ENCODE data around the gene ZNF618.

DNA sequence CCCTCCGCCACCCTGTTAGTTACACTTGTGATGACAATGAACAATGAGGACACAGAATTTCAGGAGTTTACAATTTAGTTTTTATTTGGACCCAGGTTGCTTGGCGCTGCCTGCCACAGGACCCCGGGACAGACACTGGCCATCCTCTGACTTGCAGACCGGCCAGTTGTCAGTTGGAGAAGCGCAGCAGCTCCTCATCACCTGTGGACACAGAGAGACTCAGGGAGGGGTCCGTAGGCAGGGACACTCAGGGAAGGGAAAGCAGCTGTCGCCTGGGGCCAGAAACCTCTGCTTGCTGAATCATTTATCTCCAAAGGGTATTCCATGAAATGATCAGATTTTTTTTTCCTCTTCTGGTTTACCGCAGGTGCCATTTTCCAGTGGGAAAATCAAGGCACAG lies 184.0 kb downstream of the ZNF618 start:
- TF ChIP-seq, protein P1, sequence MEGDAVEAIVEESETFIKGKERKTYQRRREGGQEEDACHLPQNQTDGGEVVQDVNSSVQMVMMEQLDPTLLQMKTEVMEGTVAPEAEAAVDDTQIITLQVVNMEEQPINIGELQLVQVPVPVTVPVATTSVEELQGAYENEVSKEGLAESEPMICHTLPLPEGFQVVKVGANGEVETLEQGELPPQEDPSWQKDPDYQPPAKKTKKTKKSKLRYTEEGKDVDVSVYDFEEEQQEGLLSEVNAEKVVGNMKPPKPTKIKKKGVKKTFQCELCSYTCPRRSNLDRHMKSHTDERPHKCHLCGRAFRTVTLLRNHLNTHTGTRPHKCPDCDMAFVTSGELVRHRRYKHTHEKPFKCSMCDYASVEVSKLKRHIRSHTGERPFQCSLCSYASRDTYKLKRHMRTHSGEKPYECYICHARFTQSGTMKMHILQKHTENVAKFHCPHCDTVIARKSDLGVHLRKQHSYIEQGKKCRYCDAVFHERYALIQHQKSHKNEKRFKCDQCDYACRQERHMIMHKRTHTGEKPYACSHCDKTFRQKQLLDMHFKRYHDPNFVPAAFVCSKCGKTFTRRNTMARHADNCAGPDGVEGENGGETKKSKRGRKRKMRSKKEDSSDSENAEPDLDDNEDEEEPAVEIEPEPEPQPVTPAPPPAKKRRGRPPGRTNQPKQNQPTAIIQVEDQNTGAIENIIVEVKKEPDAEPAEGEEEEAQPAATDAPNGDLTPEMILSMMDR (IDR thresholded peaks at IDR 0.05) = no peak
- no peak for TF ChIP-seq POLR2AphosphoS5 (IDR thresholded peaks at IDR 0.05)

All from prostate gland (tissue), 2 donors.